ENCODE results near the gene FILIP1.

The FILIP1 gene

DNA sequence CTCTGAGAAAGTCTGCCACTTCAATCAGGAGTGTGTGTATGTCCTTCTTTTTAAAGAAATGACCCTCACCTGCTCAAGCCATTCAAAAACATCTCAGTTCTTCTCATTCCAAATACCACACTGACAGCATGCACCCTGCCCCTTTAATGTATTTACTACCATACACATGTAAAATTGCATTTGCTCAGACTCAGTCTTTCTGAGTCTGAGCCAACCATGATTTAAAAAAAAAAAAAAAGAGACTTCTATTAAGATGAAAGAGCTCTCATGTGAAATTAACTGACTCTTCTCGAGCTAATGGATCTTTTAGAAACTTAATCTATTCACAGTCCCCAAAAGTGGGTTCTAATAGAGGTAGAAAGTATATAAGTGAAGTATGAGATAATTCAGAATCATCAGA lies 1.4 kb upstream of the FILIP1 start:
- Histone ChIP-seq H3K4me1 (ENCODE audit: insufficient read depth, insufficient read length) (no peaks in the 10 kb centered on the region), H3K27me3 (ENCODE audit: insufficient read depth, insufficient read length) (no peaks in the 10 kb centered on the region), H3K9ac (ENCODE audit: insufficient read length, low read depth) (no peak overlapping the region), H3K36me3 (ENCODE audit: insufficient read depth, insufficient read length, low read length) (no peaks in the 10 kb centered on the region), H3K4me3 (ENCODE audit: insufficient read length, low read depth) (no peak overlapping the region), H3K9me3 (ENCODE audit: insufficient read depth, low read length) (no peaks in the 10 kb centered on the region)
- no peak for DNase-seq (ENCODE audit: low read depth, low spot score)
- no peak for TF ChIP-seq YY1 (IDR thresholded peaks at IDR 0.05; ENCODE audit: insufficient read depth, insufficient read length)
- no peak for TF ChIP-seq SUZ12 (IDR thresholded peaks at IDR 0.05; ENCODE audit: extremely low read depth, insufficient read depth, insufficient read length)
- TF ChIP-seq ZNF274 (IDR thresholded peaks at IDR 0.05; ENCODE audit: low read depth, low read length): no peak

GRCh38 chr6:75494290-75494689 lies 690 bp upstream of the FILIP1 start:
- TF ChIP-seq YY1 (IDR thresholded peaks at IDR 0.05; ENCODE audit: insufficient read depth, insufficient read length) (no peak), SUZ12 (IDR thresholded peaks at IDR 0.05; ENCODE audit: extremely low read depth, insufficient read depth, insufficient read length) (no peak), ZNF274 (IDR thresholded peaks at IDR 0.05; ENCODE audit: low read depth, low read length) (no peak)
- Histone ChIP-seq H3K4me3 (ENCODE audit: insufficient read length, low read depth) (no peak overlapping the region), H3K27me3 (ENCODE audit: insufficient read depth, insufficient read length) (no peaks in the 10 kb centered on the region), H3K9ac (ENCODE audit: insufficient read length, low read depth) (no peak overlapping the region), H3K36me3 (ENCODE audit: insufficient read depth, insufficient read length, low read length) (no peaks in the 10 kb centered on the region), H3K4me1 (ENCODE audit: insufficient read depth, insufficient read length) (no peaks in the 10 kb centered on the region), H3K9me3 (ENCODE audit: insufficient read depth, low read length) (no peaks in the 10 kb centered on the region)
- no peak for DNase-seq (ENCODE audit: low read depth, low spot score)

- Histone ChIP-seq H3K36me3 (ENCODE audit: insufficient read depth, insufficient read length, low read length) (no peaks in the 10 kb centered on the region), H3K9ac (ENCODE audit: insufficient read length, low read depth) (no peak overlapping the region), H3K4me1 (ENCODE audit: insufficient read depth, insufficient read length) (no peaks in the 10 kb centered on the region), H3K27me3 (ENCODE audit: insufficient read depth, insufficient read length) (no peaks in the 10 kb centered on the region), H3K4me3 (ENCODE audit: insufficient read length, low read depth) (no peak overlapping the region), H3K9me3 (ENCODE audit: insufficient read depth, low read length) (no peaks in the 10 kb centered on the region)
- no peak for TF ChIP-seq YY1 (IDR thresholded peaks at IDR 0.05; ENCODE audit: insufficient read depth, insufficient read length)
- no peak for TF ChIP-seq SUZ12 (IDR thresholded peaks at IDR 0.05; ENCODE audit: extremely low read depth, insufficient read depth, insufficient read length)
- TF ChIP-seq ZNF274 (IDR thresholded peaks at IDR 0.05; ENCODE audit: low read depth, low read length): no peak
- DNase-seq (ENCODE audit: low read depth, low spot score): no peak
Observed at GRCh38 chr6:75492386-75493153, 1.0 kb downstream of the FILIP1 start.

DNA sequence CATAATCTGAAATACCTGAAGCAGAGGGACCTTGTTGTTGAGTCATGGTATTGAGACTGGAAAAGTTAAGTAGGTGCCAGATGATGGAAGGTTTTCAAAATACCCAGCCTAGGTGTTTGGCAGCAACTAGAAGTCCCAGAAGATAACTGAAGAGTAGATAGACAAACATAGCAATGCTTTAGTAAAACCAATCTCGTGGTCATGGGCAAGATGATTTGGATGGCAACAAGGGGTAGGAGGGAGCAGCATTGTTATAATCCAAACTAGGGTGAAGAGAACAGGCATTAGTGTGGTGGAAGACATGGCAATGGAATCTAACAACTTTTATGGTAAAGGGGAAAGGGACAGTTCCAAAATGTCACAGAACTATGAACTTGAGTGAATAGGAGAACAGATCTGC lies 2.3 kb downstream of the FILIP1 start:
- H3K9me3 ChIP-seq (ENCODE audit: insufficient read depth, low read length): no peaks in the 10 kb centered on the region
- H3K27me3 ChIP-seq (ENCODE audit: insufficient read depth, insufficient read length): no peaks in the 10 kb centered on the region
- H3K4me3 ChIP-seq (ENCODE audit: insufficient read length, low read depth): no peak overlapping the region
- no peaks in the 10 kb centered on the region for H3K4me1 ChIP-seq (ENCODE audit: insufficient read depth, insufficient read length)
- no peaks in the 10 kb centered on the region for H3K36me3 ChIP-seq (ENCODE audit: insufficient read depth, insufficient read length, low read length)
- TF ChIP-seq YY1 (IDR thresholded peaks at IDR 0.05; ENCODE audit: insufficient read depth, insufficient read length) (no peak), SUZ12 (IDR thresholded peaks at IDR 0.05; ENCODE audit: extremely low read depth, insufficient read depth, insufficient read length) (no peak), ZNF274 (IDR thresholded peaks at IDR 0.05; ENCODE audit: low read depth, low read length) (no peak)
- H3K9ac ChIP-seq (ENCODE audit: insufficient read length, low read depth): no peak overlapping the region
- no peak for DNase-seq (ENCODE audit: low read depth, low spot score)

DNA sequence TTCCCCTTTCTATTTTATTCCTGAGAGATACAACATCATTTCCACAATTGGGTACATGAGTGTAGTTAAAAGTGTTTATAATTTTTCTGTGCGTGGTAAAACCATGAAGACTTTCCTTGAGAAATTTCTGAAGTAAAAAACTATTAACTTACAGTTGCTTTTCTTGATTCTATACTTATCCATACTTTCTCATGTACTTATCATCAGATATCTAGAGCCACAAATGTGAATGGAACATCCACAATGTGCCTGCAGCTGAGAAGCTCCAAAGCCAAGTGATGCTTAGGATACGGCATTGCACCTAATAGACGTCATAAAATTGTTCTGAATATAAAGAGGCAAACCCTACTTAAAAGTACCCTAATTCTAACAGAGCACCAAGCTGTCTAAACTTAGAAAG lies 2.9 kb downstream of the FILIP1 start:
- no peak for TF ChIP-seq ZNF274 (IDR thresholded peaks at IDR 0.05; ENCODE audit: low read depth, low read length)

GRCh38 chr6:75489025-75489424 lies 4.6 kb downstream of the FILIP1 start:
- Histone ChIP-seq H3K36me3 (ENCODE audit: insufficient read depth, insufficient read length, low read length) (no peaks in the 10 kb centered on the region), H3K9ac (ENCODE audit: insufficient read length, low read depth) (no peak overlapping the region), H3K4me1 (ENCODE audit: insufficient read depth, insufficient read length) (no peaks in the 10 kb centered on the region), H3K9me3 (ENCODE audit: insufficient read depth, low read length) (no peaks in the 10 kb centered on the region), H3K4me3 (ENCODE audit: insufficient read length, low read depth) (no peak overlapping the region), H3K27me3 (ENCODE audit: insufficient read depth, insufficient read length) (no peaks in the 10 kb centered on the region)
- no peak for TF ChIP-seq ZNF274 (IDR thresholded peaks at IDR 0.05; ENCODE audit: low read depth, low read length)
- no peak for TF ChIP-seq YY1 (IDR thresholded peaks at IDR 0.05; ENCODE audit: insufficient read depth, insufficient read length)
- TF ChIP-seq SUZ12 (IDR thresholded peaks at IDR 0.05; ENCODE audit: extremely low read depth, insufficient read depth, insufficient read length): no peak
- DNase-seq (ENCODE audit: low read depth, low spot score): no peak

More for the DNA sequence above, 2.9 kb downstream of the FILIP1 start:
- Histone ChIP-seq H3K27me3 (ENCODE audit: insufficient read depth, insufficient read length) (no peaks in the 10 kb centered on the region), H3K4me3 (ENCODE audit: insufficient read length, low read depth) (no peak overlapping the region), H3K9me3 (ENCODE audit: insufficient read depth, low read length) (no peaks in the 10 kb centered on the region), H3K9ac (ENCODE audit: insufficient read length, low read depth) (no peak overlapping the region), H3K4me1 (ENCODE audit: insufficient read depth, insufficient read length) (no peaks in the 10 kb centered on the region), H3K36me3 (ENCODE audit: insufficient read depth, insufficient read length, low read length) (no peaks in the 10 kb centered on the region)
- DNase-seq (ENCODE audit: low read depth, low spot score): no peak

GRCh38 chr6:75488033-75488432 lies 5.6 kb downstream of the FILIP1 start:
- H3K36me3 ChIP-seq (ENCODE audit: insufficient read depth, insufficient read length, low read length): no peaks in the 10 kb centered on the region
- no peaks in the 10 kb centered on the region for H3K9me3 ChIP-seq (ENCODE audit: insufficient read depth, low read length)
- no peaks in the 10 kb centered on the region for H3K27me3 ChIP-seq (ENCODE audit: insufficient read depth, insufficient read length)
- no peak overlapping the region for H3K9ac ChIP-seq (ENCODE audit: insufficient read length, low read depth)
- no peak overlapping the region for H3K4me3 ChIP-seq (ENCODE audit: insufficient read length, low read depth)
- DNase-seq (ENCODE audit: low read depth, low spot score): no peak
- H3K4me1 ChIP-seq (ENCODE audit: insufficient read depth, insufficient read length): no peaks in the 10 kb centered on the region
- TF ChIP-seq SUZ12 (IDR thresholded peaks at IDR 0.05; ENCODE audit: extremely low read depth, insufficient read depth, insufficient read length) (no peak), ZNF274 (IDR thresholded peaks at IDR 0.05; ENCODE audit: low read depth, low read length) (no peak), YY1 (IDR thresholded peaks at IDR 0.05; ENCODE audit: insufficient read depth, insufficient read length) (no peak)
